HG03439 (cell line): ENCODE results near the gene RAB40C.

Experiments used
- ATAC-seq: cut with Tn5 transposase; IDR thresholded peaks from one replicate; pipeline ENCODE4 v1.9.1; 2021; ENCODE audit warnings: mild to moderate bottlenecking, moderate library complexity; ENCODE audit not compliant: unreplicated experiment

The RAB40C gene

GRCh38 chr16:666572-666971 lies 76.7 kb downstream of the RAB40C start:
- ATAC-seq, result no peak

- no peak for ATAC-seq
Measured at GRCh38 chr16:667113-667779, 77.4 kb downstream of the RAB40C start.

GRCh38 chr16:667780-668518 lies 78.1 kb downstream of the RAB40C start, which contains the start of gene RHOT2:
TSS of gene RHOT2 (plus strand) at chr16:668132. CDS start at chr16:668200, 68 bp downstream.
- peak; percentile 62 for ATAC-seq

GRCh38 chr16:668519-669171 lies 78.8 kb downstream of the RAB40C start:
- ATAC-seq, result peak; percentile 3

GRCh38 chr16:669666-670065 lies 79.8 kb downstream of the RAB40C start:
- ATAC-seq, result no peak

- ATAC-seq, result no peak
Measured at GRCh38 chr16:670485-671352, 80.9 kb downstream of the RAB40C start.

- no peak for ATAC-seq
Measured at GRCh38 chr16:671353-672131, 81.7 kb downstream of the RAB40C start.

- ATAC-seq, result no peak
Measured at GRCh38 chr16:672371-672770, 82.5 kb downstream of the RAB40C start.

GRCh38 chr16:672851-673250 lies 83.0 kb downstream of the RAB40C start:
- ATAC-seq, result no peak

GRCh38 chr16:673399-673991 lies 83.6 kb downstream of the RAB40C start:
- no peak for ATAC-seq

GRCh38 chr16:674214-674881 lies 84.5 kb downstream of the RAB40C start:
- no peak for ATAC-seq

- ATAC-seq, result no peak
Measured at GRCh38 chr16:674968-675883, 85.4 kb downstream of the RAB40C start, which contains the start of gene RHBDL1. TSS of gene RHBDL1 (plus strand) at chr16:675671. CDS start at chr16:675791, 120 bp downstream.

- no peak for ATAC-seq
Measured at GRCh38 chr16:675884-676564, 86.2 kb downstream of the RAB40C start.

GRCh38 chr16:676565-676902 lies 86.7 kb downstream of the RAB40C start:
- no peak for ATAC-seq

- no peak for ATAC-seq
Measured at GRCh38 chr16:676913-677312, 87.0 kb downstream of the RAB40C start.

GRCh38 chr16:677316-678190 lies 87.7 kb downstream of the RAB40C start:
- ATAC-seq, result no peak
